Vagina (tissue), 2 donors: ENCODE measurements around the gene HMX2. TPM values are rescaled to one million over a fixed set of nuclear protein-coding genes. Genes with fewer than 3 reads are reported as not detected.
A peak's percentile ranks its signal among the peaks of the same experiment; 100 is the strongest.

Source experiments
- DNase-seq, 2 donors: peaks; one replicate each; pipeline ENCODE4 v3.0.0-alpha.2; 2017; ENCODE audit errors: extremely low spot score in 2 of 2
- H3K27ac ChIP-seq: fragments of 200-600 bp; sonication (generic); one replicate; pipeline ENCODE4 v1.5.1; 2019
- H3K27me3 ChIP-seq: fragments of 200-600 bp; sonication (generic); one replicate; pipeline ENCODE4 v1.5.1; 2019
- H3K36me3 ChIP-seq, 2 donors: fragments of 200-600 bp; sonication (generic); one replicate each; pipeline ENCODE4 v1.5.1; 2017 to 2019
- H3K4me1 ChIP-seq: fragments of 200-600 bp; sonication (generic); one replicate; pipeline ENCODE4 v1.5.1; 2019
- H3K4me3 ChIP-seq, 2 donors: fragments of 200-600 bp; sonication (generic); 1 replicate in 1 of 2; 2 replicates in 1 of 2; pipeline ENCODE4 v1.5.1; 2016 to 2019
- H3K9me3 ChIP-seq: fragments of 200-600 bp; sonication (generic); one replicate; pipeline ENCODE4 v1.5.1; 2019
- POLR2A ChIP-seq, 2 donors: fragments of 450-650 bp; IDR thresholded peaks; one replicate each; pipeline ENCODE4 v1.6.1; 2017; ENCODE audit warnings: antibody characterized with exemption in 2 of 2, mild to moderate bottlenecking in 2 of 2, moderate library complexity in 2 of 2
- POLR2AphosphoS5 ChIP-seq, 2 donors: sonication (generic); formaldehyde crosslinking; IDR thresholded peaks; one replicate each; pipeline ENCODE4 v1.9.0; 2017; ENCODE audit warnings: antibody characterized with exemption in 2 of 2, mild to moderate bottlenecking in 2 of 2, low read depth in 1 of 2; ENCODE audit not compliant: insufficient read depth in 1 of 2
- intact Hi-C: fragments of 100-400 bp; cut with DNase I; formaldehyde crosslinking; loops from one replicate; pipeline ENCODE4 v1.15.1; 2023
- total RNA-seq: library from RNA; depleted of rRNA; stranded (reverse); fragments of >200 nt; gene quantifications from one replicate; pipeline ENCODE4 v1.2.3, GENCODE V29; 2016
- TF ChIP-seq, protein P1 (sequence below), 3 experiments: fragments of 450-650 bp in 2 of 3; fragments of 200-600 bp in 1 of 3; sonication (generic) in 1 of 3; IDR thresholded peaks; one replicate each; pipeline ENCODE4 v1.5.1; 2017 to 2019; ENCODE audit warnings: antibody characterized with exemption in 3 of 3, mild to moderate bottlenecking in 2 of 3, moderate library complexity in 2 of 3

The HMX2 gene, protein sequence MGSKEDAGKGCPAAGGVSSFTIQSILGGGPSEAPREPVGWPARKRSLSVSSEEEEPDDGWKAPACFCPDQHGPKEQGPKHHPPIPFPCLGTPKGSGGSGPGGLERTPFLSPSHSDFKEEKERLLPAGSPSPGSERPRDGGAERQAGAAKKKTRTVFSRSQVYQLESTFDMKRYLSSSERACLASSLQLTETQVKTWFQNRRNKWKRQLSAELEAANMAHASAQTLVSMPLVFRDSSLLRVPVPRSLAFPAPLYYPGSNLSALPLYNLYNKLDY
- not detected for total RNA-seq

DNA sequence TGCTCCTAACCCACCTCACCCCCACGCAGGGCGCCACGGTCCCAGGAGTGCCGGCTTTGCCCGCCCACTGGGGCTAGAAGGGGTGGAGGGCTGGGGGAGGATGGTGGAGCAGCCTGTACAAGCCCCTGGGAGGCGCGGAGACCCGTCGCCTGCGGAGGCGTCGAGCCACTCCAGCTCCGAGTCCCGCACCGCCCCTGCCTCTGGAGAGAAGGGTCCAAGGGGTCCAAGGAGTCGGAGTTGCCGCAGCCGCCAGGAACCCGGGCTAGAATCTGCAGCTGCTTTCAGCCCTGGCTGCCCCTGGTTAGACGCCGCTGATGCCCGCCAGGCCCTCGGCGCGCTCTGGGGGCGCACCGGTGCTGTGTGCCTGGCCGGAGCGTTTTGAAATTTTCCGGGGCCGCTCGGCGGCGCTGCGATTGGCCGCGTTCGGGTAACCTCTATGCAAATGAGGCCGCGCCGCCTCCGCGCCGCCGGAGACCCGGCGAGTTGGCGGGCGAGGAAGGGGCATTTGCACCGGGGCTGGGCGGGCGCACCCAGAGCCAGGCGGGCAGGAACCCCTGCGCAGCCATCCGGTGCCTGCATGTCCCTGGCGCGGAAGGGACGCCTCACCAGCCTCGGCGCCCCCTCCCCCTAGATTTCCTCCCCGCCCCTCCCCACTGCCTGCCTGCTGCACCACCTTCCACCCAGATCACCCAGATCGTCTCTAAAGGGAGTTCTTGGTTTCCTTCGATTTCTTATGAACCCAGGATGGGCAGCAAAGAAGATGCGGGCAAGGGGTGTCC lies at the start of gene HMX2:
Gene HMX2 (plus strand): TSS at position 502 of the 779 bp plus-strand sequence. CDS start 243 bp downstream, at position 745.
- H3K4me1 ChIP-seq: peaks cover 48% of the 10 kb centered on the region
- no peak for DNase-seq

DNA sequence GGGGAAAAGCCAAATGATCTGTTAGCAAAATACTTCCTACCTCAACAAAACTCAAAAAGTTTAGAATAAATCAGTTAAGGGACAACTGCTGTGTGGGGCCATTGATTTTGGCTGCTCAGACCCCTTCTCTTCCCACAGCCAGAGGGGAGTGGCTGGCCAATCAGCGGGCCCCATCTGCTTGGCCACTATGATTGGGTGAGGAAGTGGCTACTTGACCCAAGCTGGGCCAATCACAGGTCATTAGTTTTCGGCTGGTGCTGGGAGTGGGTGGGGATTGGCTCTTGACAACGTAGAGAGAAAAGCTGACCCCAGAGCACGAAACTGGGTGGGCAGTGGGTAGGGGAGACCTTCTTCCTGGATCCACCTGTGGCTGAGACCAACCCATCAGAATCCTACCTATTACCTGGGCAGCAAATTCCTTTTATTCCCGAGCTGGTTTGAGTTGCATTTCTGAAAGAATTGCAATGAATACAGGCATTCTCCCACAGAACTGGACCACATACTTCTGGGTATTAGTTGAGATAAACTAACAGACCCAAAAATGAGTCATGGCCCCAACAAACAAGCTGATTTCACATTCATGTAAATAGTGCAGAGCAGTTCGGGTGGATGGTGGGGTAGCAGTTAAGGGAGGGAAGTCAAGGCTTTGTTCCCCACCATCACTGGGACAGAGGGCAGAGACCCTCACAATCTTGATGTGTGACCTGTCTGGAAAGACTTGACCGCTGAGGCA lies 47.7 kb upstream of the HMX2 start:
- Histone ChIP-seq H3K9me3 (no peaks in the 10 kb centered on the region), H3K27ac (no peak overlapping the region), H3K36me3 (no peaks in the 10 kb centered on the region), H3K27me3 (no peaks in the 10 kb centered on the region), H3K4me3 (no peak overlapping the region), H3K4me1 (no peaks in the 10 kb centered on the region)
- TF ChIP-seq, protein P1, sequence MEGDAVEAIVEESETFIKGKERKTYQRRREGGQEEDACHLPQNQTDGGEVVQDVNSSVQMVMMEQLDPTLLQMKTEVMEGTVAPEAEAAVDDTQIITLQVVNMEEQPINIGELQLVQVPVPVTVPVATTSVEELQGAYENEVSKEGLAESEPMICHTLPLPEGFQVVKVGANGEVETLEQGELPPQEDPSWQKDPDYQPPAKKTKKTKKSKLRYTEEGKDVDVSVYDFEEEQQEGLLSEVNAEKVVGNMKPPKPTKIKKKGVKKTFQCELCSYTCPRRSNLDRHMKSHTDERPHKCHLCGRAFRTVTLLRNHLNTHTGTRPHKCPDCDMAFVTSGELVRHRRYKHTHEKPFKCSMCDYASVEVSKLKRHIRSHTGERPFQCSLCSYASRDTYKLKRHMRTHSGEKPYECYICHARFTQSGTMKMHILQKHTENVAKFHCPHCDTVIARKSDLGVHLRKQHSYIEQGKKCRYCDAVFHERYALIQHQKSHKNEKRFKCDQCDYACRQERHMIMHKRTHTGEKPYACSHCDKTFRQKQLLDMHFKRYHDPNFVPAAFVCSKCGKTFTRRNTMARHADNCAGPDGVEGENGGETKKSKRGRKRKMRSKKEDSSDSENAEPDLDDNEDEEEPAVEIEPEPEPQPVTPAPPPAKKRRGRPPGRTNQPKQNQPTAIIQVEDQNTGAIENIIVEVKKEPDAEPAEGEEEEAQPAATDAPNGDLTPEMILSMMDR (IDR thresholded peaks at IDR 0.05): no peak
- TF ChIP-seq POLR2A (IDR thresholded peaks at IDR 0.05) (no peak), POLR2AphosphoS5 (IDR thresholded peaks at IDR 0.05; ENCODE audit: insufficient read depth in 1 of 2, low read depth in 1 of 2) (no peak)
- no peak for DNase-seq
- intact Hi-C loops: no loop called here

More for the DNA sequence above, at the start of gene HMX2:
- intact Hi-C loops: no loop called here
- Histone ChIP-seq H3K27me3 (peaks cover 47% of the 10 kb centered on the region), H3K36me3 (no peaks in the 10 kb centered on the region), H3K4me3 (peak within 1 kb of the TSS in 1 of 2 donors; percentile 25), H3K27ac (no peak within 1 kb of the TSS), H3K9me3 (no peaks in the 10 kb centered on the region)
- TF ChIP-seq POLR2A (IDR thresholded peaks at IDR 0.05) (no peak), POLR2AphosphoS5 (IDR thresholded peaks at IDR 0.05; ENCODE audit: insufficient read depth in 1 of 2, low read depth in 1 of 2) (no peak)
- TF ChIP-seq, protein P1 (IDR thresholded peaks at IDR 0.05): no peak

DNA sequence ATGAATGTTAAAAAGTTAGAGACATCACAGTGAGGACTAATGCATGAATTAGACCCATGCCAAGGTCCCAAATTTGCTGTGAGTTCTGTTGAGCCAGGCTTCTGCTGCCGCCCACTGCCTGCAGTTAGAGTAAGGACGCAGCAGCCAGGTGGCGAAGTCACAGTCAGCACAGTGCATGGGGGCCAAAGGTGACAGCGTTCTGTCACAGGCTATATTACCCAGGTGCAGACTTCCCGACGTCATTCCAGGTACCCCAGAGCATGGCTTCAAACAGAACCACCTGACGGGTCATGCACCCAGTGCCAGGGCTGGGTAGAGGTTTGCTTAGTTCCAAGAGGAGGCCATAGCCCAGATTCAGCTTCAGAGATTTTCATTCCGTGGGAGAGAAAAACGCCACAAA lies 46.1 kb upstream of the HMX2 start:
- Histone ChIP-seq H3K27me3 (no peaks in the 10 kb centered on the region), H3K9me3 (no peaks in the 10 kb centered on the region), H3K36me3 (no peaks in the 10 kb centered on the region), H3K4me1 (no peaks in the 10 kb centered on the region), H3K4me3 (no peak overlapping the region), H3K27ac (no peak overlapping the region)
- intact Hi-C loops: no loop called here
- no peak for TF ChIP-seq POLR2A (IDR thresholded peaks at IDR 0.05)
- no peak for DNase-seq

DNA sequence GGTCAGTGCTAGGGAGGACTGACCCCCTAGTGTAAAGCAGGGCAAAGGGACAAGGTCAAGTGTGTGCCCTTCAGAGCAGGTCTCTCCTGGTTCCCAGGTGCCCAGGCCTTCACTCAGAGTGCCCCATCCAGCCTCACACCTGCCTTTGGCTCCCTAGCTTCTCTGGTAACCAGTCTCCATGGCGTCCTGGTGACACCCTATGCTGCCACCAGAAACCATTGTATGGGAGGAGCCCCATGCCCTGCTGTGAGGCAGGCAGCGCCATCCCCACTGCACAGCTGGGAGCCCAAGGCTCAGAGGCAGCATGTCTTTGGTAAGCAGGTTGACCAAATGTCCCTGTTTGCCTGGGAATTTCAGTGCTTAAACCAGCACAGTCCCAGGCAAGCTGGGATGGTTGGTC lies 45.3 kb upstream of the HMX2 start:
- H3K36me3 ChIP-seq: no peaks in the 10 kb centered on the region
- intact Hi-C loops: no loop called here
- no peak overlapping the region for H3K4me3 ChIP-seq
- no peak overlapping the region for H3K27ac ChIP-seq
- no peaks in the 10 kb centered on the region for H3K4me1 ChIP-seq
- H3K9me3 ChIP-seq: no peaks in the 10 kb centered on the region
- DNase-seq: no peak
- TF ChIP-seq POLR2AphosphoS5 (IDR thresholded peaks at IDR 0.05; ENCODE audit: insufficient read depth in 1 of 2, low read depth in 1 of 2) (no peak), POLR2A (IDR thresholded peaks at IDR 0.05) (no peak)
- TF ChIP-seq, protein P1 (IDR thresholded peaks at IDR 0.05): no peak
- no peaks in the 10 kb centered on the region for H3K27me3 ChIP-seq

DNA sequence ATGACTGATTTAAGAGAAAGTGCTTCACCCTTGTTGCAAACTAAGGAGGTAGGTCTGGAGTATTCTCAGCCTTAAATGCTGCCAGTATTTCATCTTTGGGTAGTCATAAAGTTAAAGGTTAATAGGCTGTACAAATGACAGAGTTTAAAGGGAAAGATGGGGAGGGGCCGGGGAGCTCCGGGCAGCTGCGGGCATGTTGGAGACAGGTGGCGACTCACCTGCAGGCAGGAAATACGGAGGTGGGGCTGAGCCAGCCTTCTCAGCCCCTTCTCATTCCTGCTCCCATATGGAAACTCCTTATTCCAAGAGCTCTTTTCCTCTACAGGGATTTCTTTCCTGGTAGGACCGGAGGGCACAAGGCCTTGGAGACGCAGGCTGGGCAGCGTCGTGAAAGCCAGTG lies 44.0 kb upstream of the HMX2 start:
- no peaks in the 10 kb centered on the region for H3K9me3 ChIP-seq
- TF ChIP-seq, protein P1 (IDR thresholded peaks at IDR 0.05): no peak
- TF ChIP-seq POLR2A (IDR thresholded peaks at IDR 0.05): no peak
- TF ChIP-seq POLR2AphosphoS5 (IDR thresholded peaks at IDR 0.05; ENCODE audit: insufficient read depth in 1 of 2, low read depth in 1 of 2): no peak
- intact Hi-C loops: no loop called here
- H3K4me1 ChIP-seq: no peaks in the 10 kb centered on the region
- H3K27ac ChIP-seq: no peak overlapping the region
- H3K27me3 ChIP-seq: no peaks in the 10 kb centered on the region
- no peaks in the 10 kb centered on the region for H3K36me3 ChIP-seq
- DNase-seq: no peak
- H3K4me3 ChIP-seq: no peak overlapping the region
